GM13977 (cell line): Measurements from ENCODE around the gene SLC35F1.

Experiments
- DNase-seq: peaks from one replicate; pipeline ENCODE4 v3.0.0; 2012; ENCODE audit warnings: low spot score
- CTCF ChIP-seq: IDR thresholded peaks from 2 replicates; pipeline ENCODE4 v1.5.1; 2012; ENCODE audit warnings: mild to moderate bottlenecking, control low read depth; ENCODE audit not compliant: insufficient read depth; ENCODE audit errors: extremely low read depth, missing control alignments
- in situ Hi-C: fragments of 300-500 bp; cut with MboI; formaldehyde crosslinking; loops from one replicate; pipeline ENCODE4 v1.12.0; 2022; ENCODE audit warnings: low sequenced_read_pairs, low pct_unique_long_range_greater_than_20kb, mixed read lengths, inconsistent platforms; ENCODE audit not compliant: unreplicated experiment

The SLC35F1 gene

GRCh38 chr6:118215269-118215668 is 308.2 kb downstream of the SLC35F1 start:
- no peak for TF ChIP-seq CTCF
- in situ Hi-C loops = no loop called here

DNA sequence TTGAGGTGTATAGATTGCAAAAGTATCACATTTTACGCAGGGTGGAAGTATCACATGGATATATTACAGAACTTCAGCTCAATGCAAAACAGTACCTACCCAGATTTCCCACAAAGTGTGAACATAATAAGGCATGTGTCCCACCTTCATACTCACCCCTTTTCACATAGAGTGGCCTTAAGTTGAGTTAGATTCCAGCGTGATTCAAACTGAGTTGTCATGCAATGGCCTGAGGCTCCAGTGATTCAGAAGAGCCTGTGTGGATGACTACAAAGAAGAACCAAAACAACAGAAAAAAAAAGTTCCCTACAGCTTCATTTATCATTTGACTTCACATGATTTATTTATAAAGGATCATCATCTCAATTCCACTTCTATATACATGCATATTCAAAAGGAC is 309.7 kb downstream of the SLC35F1 start:
- no peak for TF ChIP-seq CTCF
- DNase-seq = no peak
- in situ Hi-C loops = no loop called here

More at GRCh38 chr6:118215269-118215668, 308.2 kb downstream of the SLC35F1 start:
- no peak for DNase-seq

DNA sequence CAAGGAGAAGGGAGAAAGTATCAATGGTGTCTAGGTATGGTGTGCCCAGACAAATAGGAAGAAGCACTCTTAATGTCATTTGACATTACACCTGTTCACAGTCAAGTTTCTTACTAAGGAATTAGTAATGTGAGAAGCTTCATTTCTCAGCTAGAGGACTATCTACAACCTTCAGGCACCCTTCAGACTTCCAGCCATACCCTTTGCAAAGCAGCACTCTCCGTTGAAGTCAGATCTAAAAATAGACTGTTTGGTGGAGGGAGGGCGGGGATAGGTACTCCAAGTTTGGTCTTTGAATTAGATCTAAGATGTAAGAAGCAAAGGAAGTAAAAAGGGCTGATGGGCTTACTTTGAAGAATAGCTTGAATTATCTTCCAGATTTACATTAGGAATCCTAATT is 311.1 kb downstream of the SLC35F1 start:
- in situ Hi-C loops = no loop called here
- DNase-seq = no peak
- TF ChIP-seq CTCF = no peak

DNA sequence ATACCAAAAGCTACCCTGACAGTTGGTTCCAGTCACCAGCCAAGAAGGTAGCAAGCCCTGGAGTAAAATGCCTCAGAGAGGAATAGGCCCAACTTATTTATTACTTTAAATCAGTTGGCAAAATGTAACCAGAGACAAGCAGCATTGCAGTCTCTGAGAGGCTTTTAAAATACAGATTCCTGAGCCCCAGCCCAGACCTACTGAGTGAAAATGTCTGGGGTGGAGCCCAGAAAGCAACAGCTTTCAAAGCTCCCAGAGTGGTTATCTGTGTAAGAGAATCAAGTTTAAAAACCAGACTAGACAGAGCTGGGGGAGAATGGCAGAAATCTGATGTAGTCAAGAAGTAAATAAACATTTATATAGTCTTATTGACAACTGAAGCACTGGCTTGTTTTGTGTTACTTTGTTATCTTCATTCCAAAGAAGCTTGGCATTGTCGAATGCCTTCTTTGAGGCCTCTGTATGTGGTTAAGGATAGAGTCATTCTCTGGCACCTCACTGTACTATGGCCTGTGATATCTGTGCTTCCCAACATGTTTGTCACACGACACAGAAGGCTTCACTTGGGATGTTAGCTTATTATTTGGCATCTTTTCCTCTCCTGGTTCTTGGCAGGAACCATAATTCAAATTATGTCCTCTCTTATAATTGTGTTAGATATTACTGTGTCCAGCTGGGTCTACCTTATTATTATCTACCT is 313.5 kb downstream of the SLC35F1 start:
- TF ChIP-seq CTCF = no peak
- in situ Hi-C loops = no loop called here
- no peak for DNase-seq

GRCh38 chr6:118223316-118223715 is 316.3 kb downstream of the SLC35F1 start:
- TF ChIP-seq CTCF = no peak
- in situ Hi-C loops = no loop called here
- DNase-seq = no peak

- DNase-seq = no peak
- TF ChIP-seq CTCF = no peak
- in situ Hi-C loops = no loop called here
Observed at GRCh38 chr6:118228886-118229285, 321.8 kb downstream of the SLC35F1 start.
